Spleen (tissue), 11 donors: ENCODE results near the gene IDH2. TPM values are rescaled to one million over a fixed set of nuclear protein-coding genes. Genes with fewer than 3 reads are reported as not detected.

Experiments used
- polyA plus RNA-seq, 3 donors: library from polyadenylated mRNA; stranded (reverse); fragments of 200-250 nt; gene quantifications; one replicate each; pipeline ENCODE4 v1.2.1, GENCODE V29; 2013
- small RNA-seq, 4 donors: library from RNA; depleted of rRNA; stranded (forward); fragments of <200 nt; gene quantifications; one replicate each; pipeline ENCODE3, GENCODE V24; 2016
- total RNA-seq, 7 donors: library from RNA; depleted of rRNA in 3 of 7; stranded (reverse); fragments of >200 nt in 3 of 7; fragmentation: NEBNext Ultra II Directional in 4 of 7; extraction: Animal tissue kit (Norgen Biotek cat#: 25700) in 4 of 7; gene quantifications; one replicate each; pipeline versions ENCODE4 v1.1.0 to v1.2.1, GENCODE V29; 2016 to 2021
- donor health status: healthy with polysubstance abuse.
- donor health status: DM: no; HTN: no; CAD: no; lungs with moderate emphysema.
- donor health status: DM: no; HTN: no; CAD: no.
- donor health status: Bipolar disorder and iron deficiency.
- donor health status: healthy.
- donor health status: DM: no; HTN: no; CAD: no.
- donor health status: DM: yes; HTN: yes; CAD: no.

IDH2 gene
- total and polyA plus RNA-seq, 10 donors = 36.4 to 70.9 (median 53.0) TPM

Small RNAs within 50 kb of the gene (small RNA-seq; reads per million reads assigned to genes)
- gene RF00066 = 0 reads per million in 4 donors

Other genes starting within 250 kb of the IDH2 start
- gene AP3S2, start 208.5 kb downstream of the IDH2 start, total RNA-seq = 10 to 100 TPM; 30.4 to 54.9 (median 34.9) TPM
- 10 to 100 TPM in 1 of 3 donors, 1 to 10 TPM in 2; 5.4 to 14.3 (median 6.7) TPM for gene AP3S2, start 208.5 kb downstream of the IDH2 start, polyA plus RNA-seq
- 10 to 100 TPM in 6 of 7 donors, 1 to 10 TPM in 1; 8.0 to 23.1 (median 12.7) TPM for gene ARPIN, start 189.5 kb downstream of the IDH2 start, total RNA-seq
- gene ARPIN, start 189.5 kb downstream of the IDH2 start, polyA plus RNA-seq = 1 to 10 TPM; 2.7 to 7.1 (median 3.1) TPM
- gene ZNF710, start 101.1 kb downstream of the IDH2 start, total RNA-seq = 10 to 100 TPM; 25.5 to 66.4 (median 36.7) TPM
- 10 to 100 TPM; 12.5 to 24.8 (median 19.5) TPM for gene ZNF710, start 101.1 kb downstream of the IDH2 start, polyA plus RNA-seq
- gene SEMA4B, start 98.9 kb upstream of the IDH2 start, total RNA-seq = 10 to 100 TPM; 57.7 to 90.0 (median 77.0) TPM
- gene SEMA4B, start 98.9 kb upstream of the IDH2 start, polyA plus RNA-seq = 10 to 100 TPM; 16.4 to 25.0 (median 16.7) TPM
- 10 to 100 TPM; 31.7 to 83.2 (median 77.3) TPM for gene CIB1, start 131.5 kb upstream of the IDH2 start, total RNA-seq
- 100 to 1,000 TPM; 166 to 247 (median 212) TPM for gene CIB1, start 131.5 kb upstream of the IDH2 start, polyA plus RNA-seq
- 10 to 100 TPM in 3 of 7 donors, 1 to 10 TPM in 4; 7.3 to 13.4 (median 9.9) TPM for gene GDPGP1, start 131.7 kb upstream of the IDH2 start, total RNA-seq
- gene GDPGP1, start 131.7 kb upstream of the IDH2 start, polyA plus RNA-seq = 1 to 10 TPM; 1.9 to 4.3 (median 3.2) TPM
- 1 to 10 TPM in 1 of 7 donors, under 1 TPM in 3, not detected in 3; 0.14 to 1.8 (median 0.35) TPM for gene TTLL13, start 147.1 kb upstream of the IDH2 start, total RNA-seq
- under 1 TPM; 0.03 to 0.17 (median 0.10) TPM for gene TTLL13, start 147.1 kb upstream of the IDH2 start, polyA plus RNA-seq
- gene NGRN, start 163.2 kb upstream of the IDH2 start, total RNA-seq = 10 to 100 TPM; 45.3 to 52.6 (median 46.8) TPM
- 10 to 100 TPM; 27.2 to 53.2 (median 38.0) TPM for gene NGRN, start 163.2 kb upstream of the IDH2 start, polyA plus RNA-seq
- 1 to 10 TPM in 6 of 7 donors, under 1 TPM in 1; 0.77 to 4.2 (median 1.8) TPM for gene ZNF774, start 249.8 kb upstream of the IDH2 start, total RNA-seq
- gene ZNF774, start 249.8 kb upstream of the IDH2 start, polyA plus RNA-seq = under 1 TPM; 0.17 to 0.29 (median 0.20) TPM